ENCODE measurements around the gene ZNF502.

ZNF502 gene

GRCh38 chr3:44771424-44772098 lies 59.1 kb downstream of the ZNF502 start:
- no peak for DNase-seq

GRCh38 chr3:44772099-44772442 lies 59.6 kb downstream of the ZNF502 start:
- DNase-seq, result no peak
